Smooth muscle cell (in vitro differentiated cells): ENCODE results near the gene NBAS. TPM values are rescaled to one million over a fixed set of nuclear protein-coding genes. Genes with fewer than 3 reads are reported as not detected.

Experiments used
- DNase-seq: peaks from one replicate; lab custom pipeline; 2025; ENCODE audit not compliant: unreplicated experiment; lab: John Stamatoyannopoulos, UW
- H2AFZ ChIP-seq: fragments of 200-600 bp; sonication (generic); 2 replicates; pipeline ENCODE4 v1.6.0; 2016; ENCODE audit warnings: antibody characterized with exemption, low read depth, mild to moderate bottlenecking
- H3F3A ChIP-seq: fragments of 200-600 bp; sonication (generic); 2 replicates; pipeline ENCODE4 v1.6.0; 2017; ENCODE audit warnings: antibody characterized with exemption, low read depth
- H3K27ac ChIP-seq: fragments of 200-600 bp; sonication (generic); 2 replicates; pipeline ENCODE4 v1.5.1; 2016; ENCODE audit warnings: low read depth, mild to moderate bottlenecking
- H3K27me3 ChIP-seq: fragments of 200-600 bp; sonication (generic); 2 replicates; pipeline ENCODE4 v1.6.1; 2016; ENCODE audit warnings: low read depth, mild to moderate bottlenecking
- H3K36me3 ChIP-seq: fragments of 200-600 bp; sonication (generic); 2 replicates; pipeline ENCODE4 v1.5.1; 2016; ENCODE audit warnings: low read depth
- H3K4me1 ChIP-seq: fragments of 200-600 bp; sonication (generic); 2 replicates; pipeline ENCODE4 v1.5.1; 2016; ENCODE audit warnings: low read depth
- H3K4me2 ChIP-seq: fragments of 200-600 bp; sonication (generic); 2 replicates; pipeline ENCODE4 v1.6.0; 2016; ENCODE audit warnings: mild to moderate bottlenecking
- H3K4me3 ChIP-seq: fragments of 200-600 bp; sonication (generic); 2 replicates; pipeline ENCODE4 v1.5.1; 2016; ENCODE audit warnings: mild to moderate bottlenecking
- H3K79me2 ChIP-seq: fragments of 200-600 bp; sonication (generic); 2 replicates; pipeline ENCODE4 v1.6.0; 2016; ENCODE audit warnings: low read depth, mild to moderate bottlenecking
- H3K9ac ChIP-seq: fragments of 200-600 bp; sonication (generic); 2 replicates; pipeline ENCODE4 v1.6.0; 2016; ENCODE audit warnings: low read depth
- H3K9me3 ChIP-seq: fragments of 200-600 bp; sonication (generic); replicated peaks from 2 replicates; pipeline ENCODE4 v1.5.1; 2016; ENCODE audit warnings: low read depth
- H4K20me1 ChIP-seq: fragments of 200-600 bp; sonication (generic); 2 replicates; pipeline ENCODE4 v1.6.0; 2016; ENCODE audit warnings: low read depth
- CTCF ChIP-seq: fragments of 200-600 bp; sonication (generic); IDR thresholded peaks from 2 replicates; pipeline ENCODE4 v1.5.1; 2017; ENCODE audit warnings: borderline replicate concordance, mild to moderate bottlenecking, antibody characterized with exemption; ENCODE audit not compliant: insufficient read depth, poor library complexity, severe bottlenecking
- WGBS: methylation state at CpG from one replicate; pipeline ENCODE4 v1.1.7; 2016; ENCODE audit warnings: low lambda C conversion rate; 5-methylcytosine and 5-hydroxymethylcytosine counted together
- polyA plus RNA-seq: library from polyadenylated mRNA; unstranded; fragments of >200 nt; fragmentation: Nextera tagmentation; extraction: Ambion mirVana; gene quantifications from 2 replicates; pipeline ENCODE4 v1.2.1, GENCODE V29; 2016
- total RNA-seq: library from RNA; depleted of rRNA; stranded (reverse); fragments of >200 nt; gene quantifications from 2 replicates; pipeline ENCODE4 v1.2.3, GENCODE V29; 2014

Gene NBAS
- total and polyA plus RNA-seq, 2 experiments from 2014 or later = 31.2 to 51.1 TPM

GRCh38 chr2:15163326-15163725 lies 397.8 kb downstream of the NBAS start:
- Histone ChIP-seq H3K27ac (peak overlapping the region; percentile 88), H2AFZ (no peak overlapping the region), H3K9me3 (no peaks in the 10 kb centered on the region), H3K36me3 (no peaks in the 10 kb centered on the region), H3K79me2 (no peaks in the 10 kb centered on the region), H3K4me2 (peak overlapping the region; percentile 30), H3K4me3 (no peak overlapping the region), H4K20me1 (no peaks in the 10 kb centered on the region), H3K4me1 (peaks cover 10% of the 10 kb centered on the region), H3K9ac (peak overlapping the region; percentile 71), H3F3A (no peaks in the 10 kb centered on the region), H3K27me3 (no peaks in the 10 kb centered on the region)
- WGBS = 28% methylated on average over 2 of the region's 2 CpGs
- no peak for DNase-seq
- TF ChIP-seq CTCF = no peak

GRCh38 chr2:15162620-15163019 lies 398.5 kb downstream of the NBAS start:
- DNase-seq = no peak
- no peaks in the 10 kb centered on the region for H3F3A ChIP-seq
- no peak overlapping the region for H3K9ac ChIP-seq
- no peaks in the 10 kb centered on the region for H3K9me3 ChIP-seq
- no peak overlapping the region for H3K4me2 ChIP-seq
- no peaks in the 10 kb centered on the region for H4K20me1 ChIP-seq
- no peaks in the 10 kb centered on the region for H3K79me2 ChIP-seq
- 94% methylated on average over 3 of the region's 3 CpGs for WGBS
- H3K27ac ChIP-seq = peak overlapping the region; percentile 88
- no peak overlapping the region for H3K4me3 ChIP-seq
- no peaks in the 10 kb centered on the region for H3K36me3 ChIP-seq
- peaks cover 14% of the 10 kb centered on the region for H3K4me1 ChIP-seq
- no peaks in the 10 kb centered on the region for H3K27me3 ChIP-seq
- H2AFZ ChIP-seq = no peak overlapping the region
- TF ChIP-seq CTCF = no peak

- Histone ChIP-seq H3K79me2 (no peaks in the 10 kb centered on the region), H3K27me3 (no peaks in the 10 kb centered on the region), H3K9me3 (no peaks in the 10 kb centered on the region), H3K9ac (no peak overlapping the region), H3K36me3 (no peaks in the 10 kb centered on the region), H4K20me1 (no peaks in the 10 kb centered on the region), H3K4me2 (no peak overlapping the region), H3F3A (no peaks in the 10 kb centered on the region), H3K4me3 (no peak overlapping the region), H3K27ac (peak overlapping the region; percentile 37), H2AFZ (no peak overlapping the region), H3K4me1 (peaks cover 14% of the 10 kb centered on the region)
- 79% methylated on average over 8 of the region's 9 CpGs for WGBS
- no peak for TF ChIP-seq CTCF
- DNase-seq = no peak
Observed at GRCh38 chr2:15160201-15160991, 400.7 kb downstream of the NBAS start.

- Histone ChIP-seq H3K36me3 (no peaks in the 10 kb centered on the region), H3K27me3 (no peaks in the 10 kb centered on the region), H3K4me2 (no peak overlapping the region), H4K20me1 (no peaks in the 10 kb centered on the region), H3K9ac (no peak overlapping the region), H3K27ac (peak overlapping the region; percentile 37), H3K4me1 (peaks cover 14% of the 10 kb centered on the region), H3F3A (no peaks in the 10 kb centered on the region), H3K4me3 (no peak overlapping the region), H3K79me2 (no peaks in the 10 kb centered on the region), H3K9me3 (no peaks in the 10 kb centered on the region), H2AFZ (no peak overlapping the region)
- TF ChIP-seq CTCF = peak; percentile 53
- no peak for DNase-seq
- 29% methylated on average over 3 of the region's 3 CpGs for WGBS
Observed at GRCh38 chr2:15159751-15160177, 401.4 kb downstream of the NBAS start.
